ENCODE results near the gene VWA2.

- TF ChIP-seq CTCF (IDR thresholded peaks at IDR 0.05) (no peak), POLR2A (IDR thresholded peaks at IDR 0.05) (no peak)
Observed at GRCh38 chr10:114273910-114274309, 34.9 kb downstream of the VWA2 start.
